Measurements from ENCODE around the gene APOC4. TPM values are rescaled to one million over a fixed set of nuclear protein-coding genes. Genes with fewer than 3 reads are reported as not detected.

Gene APOC4
- total RNA-seq, 1 experiment from 2014 or later, result not detected

DNA sequence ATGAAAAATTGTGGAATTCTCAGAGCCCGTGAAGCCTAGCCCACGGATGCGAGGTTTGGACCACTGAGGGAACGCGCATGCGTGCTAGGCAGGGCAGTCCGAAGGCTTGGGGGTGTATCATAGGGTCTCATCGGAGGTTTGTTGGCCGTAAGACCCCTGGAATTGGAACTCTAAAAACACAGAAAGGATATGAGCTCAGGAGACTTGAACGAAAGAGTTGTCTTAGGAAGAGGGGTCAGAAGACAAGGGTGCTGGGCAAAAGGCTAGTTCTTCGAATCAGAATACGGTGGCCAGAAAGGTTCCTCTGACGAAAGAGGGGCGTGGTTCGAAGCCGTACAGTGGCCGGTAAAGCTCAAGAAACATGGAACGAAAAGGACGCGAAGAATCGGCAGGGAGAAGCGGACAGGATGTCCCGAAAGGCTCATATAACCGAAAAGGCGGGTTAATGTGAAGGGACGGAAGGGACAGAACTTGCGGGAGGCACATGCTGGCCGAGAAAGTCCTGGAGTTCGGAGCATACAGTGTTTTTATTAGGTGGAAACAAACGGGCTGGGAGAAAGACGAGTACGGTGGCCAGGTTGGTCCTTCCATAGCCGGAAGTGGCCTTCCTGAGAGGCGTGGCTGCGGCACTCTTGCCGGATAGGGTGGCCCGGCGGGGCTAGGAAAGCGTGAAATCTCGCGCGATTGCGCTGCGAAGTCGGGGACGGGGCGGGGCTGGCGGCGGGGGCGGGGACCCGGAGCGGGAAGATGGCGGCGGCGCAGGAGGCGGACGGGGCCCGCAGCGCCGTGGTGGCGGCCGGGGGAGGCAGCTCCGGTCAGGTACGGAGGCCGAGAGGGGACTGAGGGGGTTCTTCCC is 12.8 kb downstream of the APOC4 start, which contains the start of gene CLPTM1 (continued):
- peak; percentile 65 for TF ChIP-seq EGR1 (IDR thresholded peaks at IDR 0.05; ENCODE audit: low read depth)
- no peak for TF ChIP-seq JUND (IDR thresholded peaks at IDR 0.05)
- TF ChIP-seq, protein P1, sequence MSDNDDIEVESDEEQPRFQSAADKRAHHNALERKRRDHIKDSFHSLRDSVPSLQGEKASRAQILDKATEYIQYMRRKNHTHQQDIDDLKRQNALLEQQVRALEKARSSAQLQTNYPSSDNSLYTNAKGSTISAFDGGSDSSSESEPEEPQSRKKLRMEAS (IDR thresholded peaks at IDR 0.05), result peak; percentile 63; the same call in 1 of the 2 replicates

DNA sequence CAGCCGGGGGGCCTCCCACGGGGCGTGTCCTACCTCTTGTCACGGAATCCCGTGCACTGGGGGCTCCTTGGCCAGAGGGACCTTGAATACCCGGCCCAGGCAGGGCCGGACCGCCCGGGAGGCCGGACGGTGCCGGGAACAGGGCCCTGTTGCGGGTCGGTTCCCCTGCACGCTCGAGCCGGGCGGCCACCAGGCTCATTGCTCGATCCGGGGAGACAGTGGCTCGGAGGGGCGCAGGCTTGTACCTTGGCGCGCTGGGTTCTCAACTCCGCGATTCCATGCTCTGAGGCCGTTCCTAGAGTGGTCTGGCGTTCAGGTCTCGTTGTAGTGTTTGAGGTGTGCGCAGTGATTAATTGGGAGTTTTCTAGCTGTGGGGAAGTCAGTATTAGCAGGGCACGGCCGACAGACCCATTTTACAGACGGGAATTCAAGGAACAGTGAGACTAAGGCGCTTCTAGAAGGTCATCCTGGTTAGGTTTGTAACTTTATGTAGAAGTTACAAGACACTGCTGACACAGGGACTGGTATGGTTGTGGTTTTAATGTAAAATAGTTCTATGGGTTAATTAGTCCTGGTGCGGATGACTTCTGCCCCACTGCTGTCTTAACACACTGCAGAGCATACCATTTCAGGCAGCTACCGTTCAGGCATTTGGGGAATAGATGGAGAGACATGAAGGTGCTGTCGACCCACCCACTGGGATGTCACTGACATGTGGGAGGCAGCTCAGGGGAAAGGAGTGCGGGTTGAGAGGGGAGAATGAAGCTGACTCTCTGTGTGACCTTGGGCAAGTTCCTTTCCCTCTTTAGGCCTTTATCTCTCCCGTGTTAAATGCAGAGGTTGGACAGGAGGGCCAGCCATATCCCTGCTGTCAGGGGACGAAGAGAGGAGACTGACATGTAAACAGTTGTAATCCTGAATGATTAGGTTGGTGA is 13.7 kb downstream of the APOC4 start:
- ChIA-PET CTCF (no interaction called here), POLR2A (no interaction called here), RAD21 (ENCODE audit: low non-redundant PET in 1 of 2, low total read pairs in 2 of 2, uncharacterized antibody in 2 of 2, unreplicated experiment in 2 of 2) (no interaction called here)
- TF ChIP-seq ZFX (IDR thresholded peaks at IDR 0.05) (peak; percentile 82; the same call in 1 of the 2 replicates), TCF7L2 (IDR thresholded peaks at IDR 0.05; ENCODE audit: borderline replicate concordance, extremely low read depth, insufficient read depth, insufficient read length) (no peak)
- H3K9me2 ChIP-seq (ENCODE audit: insufficient read depth), result no peaks in the 10 kb centered on the region
- DNase-seq (ENCODE audit: low read depth, low spot score) (no peak), ATAC-seq (peak; percentile 30)
- BruUV-seq (replicated peaks), result TSS peak; percentile 52
- H4K20me1 ChIP-seq (ENCODE audit: insufficient read depth), result no peaks in the 10 kb centered on the region
- H3K9ac ChIP-seq (ENCODE audit: low read length), result peak overlapping the region; percentile 93
- H3K9me3 ChIP-seq (ENCODE audit: control insufficient read depth in 1 of 2, insufficient read depth in 1 of 2, low read depth in 1 of 2, low read length in 2 of 2), result no peaks in the 10 kb centered on the region
- H3K79me2 ChIP-seq (ENCODE audit: insufficient read depth, low read length), result peaks cover 56% of the 10 kb centered on the region
- H3K27ac ChIP-seq (ENCODE audit: low read depth, low read length), result peak overlapping the region; percentile 58
- peak overlapping the region; percentile 71 to 85 for H3K4me3 ChIP-seq (replicated peaks in 1 of 2; ENCODE audit: low read depth in 1 of 2, low read length in 2 of 2)
- intact Hi-C loops (cut with micrococcal nuclease), result loop anchor here (2.0 to 10.0 kb wide), 2 partner anchors 41 to 371 kb away; partner anchors contain the start of gene APOC1
- no peaks in the 10 kb centered on the region for H3K27me3 ChIP-seq (ENCODE audit: insufficient read depth, low read length)
- H3K4me2 ChIP-seq (ENCODE audit: low read length), result peak overlapping the region; percentile 83
- H3K36me3 ChIP-seq (ENCODE audit: control insufficient read depth in 1 of 2, insufficient read depth in 2 of 2, low read length in 2 of 2), result peaks cover 0 to 1% of the 10 kb centered on the region in 2 experiments; a peak in 1 of 4 replicates
- H2AFZ ChIP-seq (ENCODE audit: low read depth, low read length, poor library complexity, severe bottlenecking), result no peak overlapping the region
- peaks cover 11 to 34% of the 10 kb centered on the region in 2 experiments; a peak in 3 of 4 replicates for H3K4me1 ChIP-seq (ENCODE audit: control insufficient read depth in 1 of 2, insufficient read depth in 2 of 2, low read length in 2 of 2)

Data from HCT116 (cell line).